Midbrain (tissue), 1 donor: ENCODE data around the gene HLA-DOA.
A peak's percentile ranks its signal among the peaks of the same experiment; 100 is the strongest.

Experiments used
- DNase-seq: peaks from one replicate; lab custom pipeline; 2025; lab: John Stamatoyannopoulos, UW

The HLA-DOA gene

DNA sequence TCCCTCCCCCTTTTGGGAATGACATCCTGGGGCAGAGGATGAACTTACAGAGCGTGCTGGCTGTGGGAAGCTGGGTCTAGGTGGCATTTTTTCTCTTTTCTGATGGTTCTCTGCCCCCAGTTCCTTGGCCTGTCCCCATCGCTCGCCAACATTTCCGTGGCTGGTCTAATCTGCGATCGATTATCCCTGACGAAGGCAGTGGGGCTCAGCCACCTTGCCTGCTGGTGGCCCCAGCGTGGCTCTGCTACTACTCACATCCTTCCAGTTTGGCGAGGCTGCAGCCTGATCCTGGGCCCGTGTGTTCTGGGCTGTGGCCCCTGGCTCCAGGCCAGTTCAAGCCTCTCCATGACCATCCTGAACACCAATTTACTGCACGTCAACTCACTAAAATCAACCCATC, 6.4 kb upstream of the HLA-DOA start:
- no peak for DNase-seq

DNA sequence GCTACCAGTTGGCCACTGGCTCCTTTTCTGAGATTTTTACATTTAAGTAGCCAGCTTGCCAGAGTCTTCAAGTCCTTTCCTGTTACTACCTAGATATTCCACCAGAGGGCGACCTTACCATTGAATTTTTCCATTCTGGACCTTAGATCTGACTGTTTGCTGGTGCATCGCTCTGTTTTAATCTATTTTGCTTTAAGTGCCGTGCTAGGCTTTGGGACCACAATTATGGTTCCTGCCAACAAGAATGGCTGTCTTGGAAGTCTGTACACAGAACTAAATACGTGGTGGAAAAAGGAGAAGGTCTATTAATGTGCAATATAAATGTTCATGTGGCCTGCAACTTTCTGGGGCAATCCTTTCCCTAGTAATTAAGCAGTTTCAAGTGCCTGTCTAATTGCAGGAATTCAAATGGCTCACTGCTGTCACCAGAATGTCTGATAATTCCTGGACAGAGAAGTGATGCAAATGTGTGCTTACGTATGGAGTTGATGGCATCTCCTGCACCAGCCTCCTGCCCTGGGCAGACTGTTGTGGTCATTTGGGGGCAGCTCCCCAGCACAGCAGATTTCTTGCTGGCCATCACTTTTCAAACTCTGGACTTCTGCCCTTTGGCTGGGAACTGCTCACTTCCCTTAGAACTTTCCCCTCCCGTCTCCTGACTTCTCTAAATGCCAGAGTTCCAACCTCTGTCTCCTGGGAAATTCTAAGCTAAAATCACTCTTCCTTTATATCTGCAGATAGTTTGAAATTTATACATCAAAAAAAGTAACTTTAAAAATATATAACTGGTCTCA, 5.6 kb upstream of the HLA-DOA start:
- DNase-seq: peak; percentile 79

DNA sequence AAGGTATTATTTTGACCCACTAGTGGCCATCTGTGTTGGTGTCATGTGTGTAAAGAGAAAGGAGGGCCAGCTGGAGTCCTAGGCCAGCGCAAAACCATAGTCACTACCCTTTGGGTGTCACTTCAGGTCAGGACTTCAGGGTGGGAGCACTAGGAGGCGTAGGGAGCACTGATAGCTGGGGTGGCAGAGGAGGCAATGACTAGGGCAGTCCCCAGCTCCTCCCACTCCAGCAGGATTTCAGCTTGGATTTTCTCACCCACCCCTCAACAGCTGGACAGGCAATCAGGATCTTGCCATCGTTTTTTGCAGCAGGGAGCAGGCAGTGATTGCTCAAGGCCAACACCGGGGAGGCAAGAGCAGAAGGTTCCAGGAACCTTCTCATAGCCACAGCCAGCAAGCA, 4.2 kb upstream of the HLA-DOA start:
- DNase-seq: no peak

DNA sequence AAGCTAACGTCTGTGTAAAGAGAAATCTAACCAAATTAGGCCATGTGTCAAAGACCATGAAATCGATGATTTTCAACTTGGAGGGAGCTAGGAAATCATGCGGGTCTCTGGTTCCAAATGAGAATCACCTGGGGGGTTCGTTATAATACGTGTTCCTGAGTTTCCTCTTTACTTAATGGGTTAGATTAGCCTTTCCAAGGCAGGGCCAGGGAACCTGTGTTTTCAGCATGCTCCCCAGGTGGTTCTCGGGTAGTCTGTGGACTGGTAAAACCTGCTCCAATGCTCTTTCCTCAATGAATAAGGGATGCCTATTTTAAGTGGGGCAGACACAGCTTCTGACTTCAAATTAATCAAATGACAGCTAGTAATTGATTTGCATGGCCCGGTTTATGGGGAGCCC, 965 bp upstream of the HLA-DOA start:
- DNase-seq: no peak

DNA sequence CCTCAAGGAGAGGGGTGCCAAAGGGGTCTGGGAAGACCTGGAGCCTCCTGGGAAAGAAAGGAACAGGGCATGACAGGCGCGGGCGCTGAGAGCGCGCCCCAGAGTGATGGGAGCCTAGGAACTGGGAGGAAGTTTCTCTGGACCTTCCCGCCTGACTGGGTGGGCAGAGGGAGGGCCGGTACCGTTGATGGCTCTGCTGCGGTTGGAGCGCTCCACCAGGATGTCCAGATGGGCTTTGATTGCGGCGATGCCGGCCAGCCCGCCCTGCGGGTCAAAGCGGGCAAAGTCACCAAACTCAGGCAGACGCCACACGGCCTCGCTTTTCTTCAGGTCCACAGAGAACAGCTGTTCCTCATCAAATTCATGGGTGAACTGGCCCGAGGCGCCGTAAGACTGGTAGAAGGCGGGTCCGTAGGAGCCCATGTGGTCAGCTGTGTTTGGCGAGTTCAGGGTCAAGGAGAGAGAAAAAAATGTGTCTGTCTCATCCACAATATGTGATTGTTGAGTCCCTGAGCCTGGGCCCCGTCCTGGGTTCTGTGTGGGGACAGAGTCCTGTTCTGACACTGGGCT, 1.5 kb downstream of the HLA-DOA start:
- no peak for DNase-seq

DNA sequence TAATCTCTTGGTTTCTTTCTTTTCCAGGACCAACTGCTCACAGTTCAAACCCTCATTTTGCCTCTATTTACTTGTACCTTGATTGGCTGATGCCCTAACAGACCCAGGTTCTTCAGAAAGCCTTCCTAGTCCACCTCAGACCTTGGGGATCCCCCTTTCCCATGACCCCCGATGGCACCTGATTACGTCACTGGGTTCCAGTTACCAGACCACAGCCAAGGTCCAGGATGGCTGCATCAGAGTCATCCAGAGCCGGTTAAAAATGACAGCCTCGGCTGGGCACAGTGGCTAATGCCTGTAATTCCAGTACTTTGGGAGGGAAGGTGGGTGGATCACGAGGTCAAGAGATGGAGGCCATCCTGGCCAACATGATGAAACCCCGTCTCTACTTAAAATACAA, 4.5 kb downstream of the HLA-DOA start:
- no peak for DNase-seq

DNA sequence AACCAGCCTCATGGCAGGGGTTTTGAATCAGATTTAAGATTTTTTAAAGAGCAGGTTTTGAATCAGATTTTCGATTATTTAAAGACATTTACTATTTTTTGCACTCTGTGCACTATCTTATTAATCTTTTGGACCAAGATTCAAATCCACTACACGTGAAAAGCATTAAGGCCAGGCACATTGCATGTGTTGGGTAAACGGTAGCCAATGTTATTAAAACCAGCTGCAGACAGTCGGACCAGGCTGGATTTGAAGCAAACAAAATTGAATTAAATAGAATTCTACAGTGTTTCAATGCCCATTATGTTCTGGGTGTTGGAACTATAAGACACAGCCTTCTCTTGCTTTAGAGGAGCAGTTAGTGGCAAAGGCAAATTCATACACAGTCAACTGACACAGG, 7.7 kb downstream of the HLA-DOA start:
- no peak for DNase-seq

DNA sequence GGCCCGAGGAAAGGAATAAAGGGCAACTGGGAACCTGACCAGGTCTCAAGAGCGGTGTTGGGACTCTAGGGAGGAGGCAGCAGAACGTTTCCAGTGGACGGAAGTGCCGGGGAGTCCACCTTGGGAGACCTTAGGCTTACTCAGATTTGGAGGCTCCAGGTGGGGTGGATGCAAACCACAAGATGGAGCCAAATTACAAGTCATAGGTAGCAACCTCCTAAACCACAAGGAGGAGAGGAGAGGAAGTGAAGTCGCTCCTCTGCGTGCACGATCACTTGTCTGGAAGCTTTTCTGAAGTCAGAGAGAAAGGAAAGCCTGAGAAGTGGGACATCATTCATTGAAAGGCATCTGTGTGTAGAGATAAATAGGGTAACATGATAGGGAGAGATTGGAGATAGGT, 9.3 kb downstream of the HLA-DOA start:
- DNase-seq: no peak

DNA sequence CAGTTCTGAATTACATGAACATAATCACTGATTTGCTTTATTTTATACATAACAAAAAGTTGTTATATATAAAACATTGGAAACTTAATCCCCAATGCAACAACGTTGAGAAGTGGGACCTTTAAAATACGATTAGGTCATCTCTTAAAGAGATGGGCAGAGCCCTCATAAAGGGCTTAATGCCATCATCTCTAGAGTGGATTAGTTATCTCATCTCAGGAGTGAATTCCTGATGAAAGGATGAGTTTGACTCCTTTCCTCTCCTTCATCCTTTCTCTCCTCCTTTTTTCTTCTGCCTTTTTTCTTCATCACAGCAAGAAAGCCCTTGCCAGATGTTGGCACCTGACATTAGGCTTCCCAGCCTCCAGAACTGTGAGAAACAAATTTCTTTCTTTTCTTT, 13.9 kb downstream of the HLA-DOA start:
- DNase-seq: no peak

DNA sequence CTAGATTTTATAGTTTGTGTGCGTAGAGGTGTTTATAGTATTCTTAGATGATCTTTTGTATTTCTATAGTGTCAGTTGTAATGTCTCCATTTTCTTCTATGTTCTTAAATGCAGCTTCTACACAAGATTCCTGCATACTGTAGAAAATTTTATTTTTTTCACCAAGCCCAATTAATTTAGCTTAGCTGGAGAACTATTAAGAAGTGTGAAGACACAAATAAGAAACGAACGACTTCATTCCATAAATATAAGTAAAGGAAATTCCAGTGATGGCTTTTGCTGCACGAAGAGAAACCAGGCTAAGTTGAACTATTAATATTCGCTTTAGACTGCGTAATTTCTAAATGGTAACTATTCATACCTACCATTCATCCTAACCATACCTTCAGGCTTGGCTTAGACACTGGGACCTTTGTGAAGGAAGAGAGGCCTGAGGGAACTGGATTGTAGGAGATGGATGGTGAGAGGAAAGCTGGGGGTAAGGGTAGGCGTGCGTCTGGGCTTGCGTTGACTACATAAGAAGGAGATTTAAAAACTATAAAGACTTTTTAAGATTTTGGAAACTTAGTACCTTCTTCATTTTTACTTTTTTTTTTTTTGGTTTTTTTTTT, 15.9 kb downstream of the HLA-DOA start:
- DNase-seq: no peak

DNA sequence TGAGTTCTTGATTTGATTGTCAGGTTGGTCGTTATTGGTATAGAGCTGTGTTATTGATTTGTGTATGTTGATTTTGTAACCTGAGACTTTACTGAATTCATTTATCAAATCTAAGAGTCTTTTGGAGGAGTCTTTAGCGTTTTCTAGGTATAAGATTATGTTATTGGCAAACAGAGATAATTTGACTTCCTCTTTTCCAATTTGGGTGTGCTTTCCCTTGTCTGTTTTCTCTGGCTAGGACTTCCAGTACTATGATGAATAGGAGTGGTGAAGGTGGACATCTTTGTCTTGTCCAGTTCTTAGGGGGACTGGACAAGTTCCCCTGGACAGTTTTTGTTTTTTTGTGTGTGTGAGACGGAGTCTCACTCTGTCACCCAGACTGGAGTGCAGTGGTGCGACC, 17.4 kb downstream of the HLA-DOA start:
- DNase-seq: no peak

DNA sequence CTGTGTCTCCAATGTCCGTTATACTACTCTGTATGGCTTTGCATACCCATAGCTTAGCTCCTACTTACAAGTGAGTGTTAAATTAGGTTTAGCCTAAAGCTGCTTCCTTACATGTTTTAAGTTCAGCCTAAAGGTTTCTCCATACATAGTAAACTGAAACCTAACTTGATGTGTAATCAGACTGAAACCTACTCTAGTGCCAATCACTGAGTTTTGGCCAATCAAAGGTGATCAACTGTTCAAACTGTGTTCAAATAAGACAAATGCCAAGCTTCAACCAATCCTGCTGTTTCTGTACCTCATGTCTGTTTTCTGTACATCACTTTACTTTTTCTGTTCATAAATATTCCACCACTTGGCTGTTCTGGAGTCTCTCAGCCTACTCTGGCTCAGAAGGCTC, 20.0 kb downstream of the HLA-DOA start:
- no peak for DNase-seq

DNA sequence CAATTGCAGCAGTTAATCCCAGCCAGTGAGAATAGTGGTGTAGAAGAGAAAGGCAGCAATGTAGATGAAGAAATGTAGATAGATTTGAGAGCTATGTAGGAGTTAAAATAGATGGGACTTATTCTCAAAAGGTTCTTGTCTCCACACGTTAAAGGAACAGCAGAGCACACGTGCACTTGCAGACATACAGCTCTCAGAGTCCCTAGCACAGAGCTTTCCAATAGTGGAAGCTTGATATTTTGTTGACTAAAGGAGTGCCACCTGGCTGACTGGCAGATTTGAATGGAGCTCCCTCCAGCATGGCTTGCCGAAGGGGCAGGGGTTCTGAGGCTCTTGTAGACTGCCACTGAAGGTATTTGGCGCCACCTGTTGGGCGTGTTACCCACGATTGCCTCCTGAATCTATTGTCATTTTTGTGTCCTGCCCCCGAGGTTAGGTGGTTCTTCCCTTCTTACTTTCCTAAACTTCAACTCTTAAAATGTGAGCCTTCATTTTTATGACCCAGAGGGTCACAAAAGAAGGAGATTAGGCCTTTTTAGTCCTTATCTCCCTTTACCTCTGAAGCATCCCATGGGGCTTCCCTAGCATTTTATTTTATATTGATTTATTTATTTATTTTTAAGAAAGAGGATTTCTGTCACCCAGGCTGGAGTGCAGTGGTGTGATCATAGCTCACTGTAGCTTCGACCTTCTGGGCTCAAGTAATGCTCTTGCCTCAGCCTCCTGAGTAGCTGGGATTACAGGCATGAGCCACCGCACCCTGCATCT, 24.6 kb downstream of the HLA-DOA start:
- peak; percentile 85 for DNase-seq

DNA sequence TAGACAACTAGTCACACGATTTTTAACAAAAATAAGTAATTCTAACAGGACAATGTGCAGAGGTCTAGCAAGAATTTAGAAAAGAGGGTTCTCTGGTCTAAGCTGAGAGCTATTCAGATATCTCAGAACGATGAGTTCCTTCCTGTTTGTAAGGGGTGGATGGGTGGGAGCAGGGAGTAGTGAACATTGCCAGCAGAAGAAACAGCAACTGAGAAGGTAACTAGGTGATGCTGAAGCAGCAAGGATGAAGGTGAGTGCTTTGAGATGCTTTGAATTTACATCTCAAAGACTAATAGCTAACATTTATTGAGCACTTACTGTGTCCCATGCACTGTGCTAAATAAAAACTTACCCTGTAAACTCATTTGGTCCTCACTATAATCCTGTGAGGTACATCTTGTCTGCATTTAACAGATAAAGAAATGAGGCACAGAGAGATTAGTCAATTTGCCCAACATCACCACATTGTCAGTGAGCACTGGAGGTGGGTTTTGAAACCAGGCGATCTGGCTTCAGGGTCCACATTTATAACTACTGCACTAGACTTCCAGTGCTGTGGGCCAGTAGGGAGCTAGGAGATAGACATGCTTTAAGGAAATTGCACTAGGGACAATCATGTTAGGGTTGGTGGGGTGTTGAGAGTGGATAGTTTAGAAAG, 25.3 kb downstream of the HLA-DOA start:
- DNase-seq: no peak

DNA sequence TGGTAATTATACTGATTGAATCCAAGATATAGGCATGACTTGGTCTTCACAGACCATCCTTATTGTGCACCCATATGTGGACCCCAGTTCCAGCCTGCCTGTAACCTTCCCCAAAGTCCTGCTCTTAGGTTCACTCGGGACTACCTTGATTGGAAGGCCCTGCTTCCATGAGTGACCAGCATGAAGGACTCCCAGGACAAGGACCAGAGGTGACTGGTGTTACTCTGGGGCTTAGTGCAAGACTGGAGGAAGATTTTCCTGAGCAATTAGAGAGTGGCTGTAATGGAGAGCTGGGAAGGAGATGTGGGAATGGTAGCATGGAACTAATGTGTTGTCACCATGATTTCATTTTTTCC, 25.9 kb downstream of the HLA-DOA start:
- no peak for DNase-seq

DNA sequence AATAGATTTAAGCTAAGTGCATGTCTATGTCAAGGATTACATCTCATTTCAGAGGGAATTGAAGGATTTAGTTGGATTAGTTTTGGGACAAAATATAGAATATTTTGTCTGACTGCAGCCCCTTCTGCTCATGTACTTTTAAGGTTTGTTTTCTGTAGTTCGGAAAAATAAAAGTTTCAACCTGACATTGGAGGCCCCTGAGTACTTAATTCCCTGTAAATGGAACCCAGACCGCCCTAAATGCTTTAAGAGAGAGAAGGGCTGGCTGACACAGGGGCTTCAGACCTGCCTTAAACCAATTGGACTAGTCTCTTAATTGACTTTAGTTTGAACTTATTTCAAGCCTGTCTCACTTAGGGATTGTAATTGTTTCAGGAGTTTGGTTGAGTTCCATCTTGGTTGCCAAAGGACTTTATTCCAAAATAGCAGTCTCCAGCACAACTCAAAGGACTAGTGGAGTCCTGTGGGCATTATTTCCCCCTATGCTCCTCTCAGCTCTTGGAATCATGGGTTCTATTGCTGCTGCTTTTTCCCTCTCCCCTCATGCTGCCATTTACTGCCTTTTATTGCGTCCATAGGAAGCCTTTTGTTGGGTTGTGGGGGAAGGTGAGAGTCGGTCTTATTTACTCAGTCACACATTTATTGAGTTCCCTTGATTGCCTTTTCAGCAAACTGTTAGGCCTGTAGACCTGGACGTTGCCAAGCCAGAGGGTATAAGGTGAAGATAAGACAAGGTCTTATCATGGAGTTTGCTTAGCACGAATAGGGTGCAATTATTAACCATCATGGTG, 26.5 kb downstream of the HLA-DOA start:
- no peak for DNase-seq

DNA sequence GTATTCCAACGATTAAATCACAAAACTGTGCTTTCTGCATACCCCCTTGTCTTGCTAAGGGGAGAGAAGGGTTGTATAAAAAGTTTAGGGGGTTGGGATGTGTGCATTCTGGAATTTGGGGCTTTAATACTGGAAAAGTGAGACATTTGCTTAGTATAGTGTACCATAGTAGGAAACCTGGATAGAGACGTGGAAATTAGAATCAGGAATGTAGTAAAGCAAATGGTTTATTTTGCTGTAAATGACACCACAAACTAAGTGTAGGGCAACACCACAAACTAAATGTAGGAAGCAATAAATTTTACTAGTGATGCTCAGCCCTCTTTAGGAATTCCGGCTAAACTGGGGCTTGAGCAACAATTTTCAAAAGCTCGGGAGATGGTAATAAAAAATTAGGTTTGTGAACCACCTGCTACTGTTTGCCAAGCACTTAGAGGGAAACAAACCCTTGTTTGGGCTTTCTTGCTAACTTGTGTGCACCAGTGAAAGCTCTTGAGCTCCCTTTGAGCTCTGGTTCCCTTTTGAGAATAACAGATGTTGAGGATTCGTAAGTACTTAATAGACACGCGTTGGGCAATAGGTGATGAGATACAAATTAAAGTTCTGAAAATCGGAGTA, 27.2 kb downstream of the HLA-DOA start:
- DNase-seq: no peak

DNA sequence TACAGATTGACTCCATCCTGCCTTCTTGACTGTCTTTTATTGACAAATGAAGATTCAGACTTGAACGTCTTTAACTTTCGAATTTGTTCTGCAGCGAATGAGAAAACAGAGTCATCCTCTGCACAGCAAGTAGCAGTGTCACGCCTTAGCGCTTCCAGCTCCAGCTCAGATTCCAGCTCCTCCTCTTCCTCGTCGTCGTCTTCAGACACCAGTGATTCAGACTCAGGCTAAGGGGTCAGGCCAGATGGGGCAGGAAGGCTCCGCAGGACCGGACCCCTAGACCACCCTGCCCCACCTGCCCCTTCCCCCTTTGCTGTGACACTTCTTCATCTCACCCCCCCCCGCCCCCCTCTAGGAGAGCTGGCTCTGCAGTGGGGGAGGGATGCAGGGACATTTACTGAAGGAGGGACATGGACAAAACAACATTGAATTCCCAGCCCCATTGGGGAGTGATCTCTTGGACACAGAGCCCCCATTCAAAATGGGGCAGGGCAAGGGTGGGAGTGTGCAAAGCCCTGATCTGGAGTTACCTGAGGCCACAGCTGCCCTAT, 28.8 kb downstream of the HLA-DOA start:
- no peak for DNase-seq

DNA sequence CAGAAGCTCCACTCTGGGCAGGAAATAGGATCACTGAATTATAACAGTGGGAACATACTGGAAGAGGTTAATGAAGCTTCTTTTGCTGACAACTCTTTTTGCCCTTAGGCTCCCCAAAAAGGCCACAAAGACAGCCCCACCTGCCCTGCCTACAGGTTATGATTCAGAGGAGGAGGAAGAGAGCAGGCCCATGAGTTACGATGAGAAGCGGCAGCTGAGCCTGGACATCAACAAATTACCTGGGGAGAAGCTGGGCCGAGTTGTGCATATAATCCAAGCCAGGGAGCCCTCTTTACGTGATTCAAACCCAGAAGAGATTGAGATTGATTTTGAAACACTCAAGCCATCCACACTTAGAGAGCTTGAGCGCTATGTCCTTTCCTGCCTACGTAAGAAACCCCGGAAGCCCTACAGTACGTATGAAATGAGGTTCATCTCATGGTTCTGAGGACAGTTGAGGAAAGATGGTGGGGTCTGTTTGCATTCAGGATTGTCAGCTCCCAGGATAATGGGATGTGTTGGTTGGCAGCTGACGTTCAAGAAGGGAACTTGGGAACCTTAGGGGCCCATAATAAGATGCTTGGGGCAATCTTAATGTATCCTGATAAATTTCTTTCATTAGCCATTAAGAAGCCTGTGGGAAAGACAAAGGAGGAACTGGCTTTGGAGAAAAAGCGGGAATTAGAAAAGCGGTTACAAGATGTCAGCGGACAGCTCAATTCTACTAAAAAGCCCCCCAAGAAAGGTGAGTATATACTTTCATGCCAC, 29.5 kb downstream of the HLA-DOA start:
- no peak for DNase-seq

DNA sequence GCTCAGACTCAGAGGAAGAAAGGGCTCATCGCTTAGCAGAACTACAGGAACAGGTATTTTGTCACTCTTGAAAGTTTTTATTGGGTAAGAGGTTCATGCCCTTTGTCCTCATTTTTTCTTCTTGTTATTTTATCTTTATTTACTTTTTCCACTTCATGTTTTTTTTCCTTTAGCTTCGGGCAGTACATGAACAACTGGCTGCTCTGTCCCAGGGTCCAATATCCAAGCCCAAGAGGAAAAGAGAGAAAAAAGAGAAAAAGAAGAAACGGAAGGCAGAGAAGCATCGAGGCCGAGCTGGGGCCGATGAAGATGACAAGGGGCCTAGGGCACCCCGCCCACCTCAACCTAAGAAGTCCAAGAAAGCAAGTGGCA, 31.5 kb downstream of the HLA-DOA start:
- DNase-seq: no peak
